Heart right ventricle (tissue), 16 donors: Measurements from ENCODE around the gene PTPRN2. TPM values are rescaled to one million over a fixed set of nuclear protein-coding genes. Genes with fewer than 3 reads are reported as not detected.
A peak's percentile ranks its signal among the peaks of the same experiment; 100 is the strongest.

Experiments used
- ATAC-seq, 8 donors: fragments of 200-7000 bp; cut with Tn5 transposase; one replicate each; pipeline ENCODE4 v1.9.1; 2020; ENCODE audit warnings: mild to moderate bottlenecking in 8 of 8, moderate library complexity in 8 of 8, moderate number of reproducible peaks in 1 of 8
- DNase-seq, 2 donors: peaks; one replicate each; pipeline ENCODE4 v3.0.0-alpha.2; 2020
- H3K27ac ChIP-seq, 10 donors: fragments of 200-600 bp; sonication (generic) in 2 of 10; one replicate each; pipeline versions ENCODE4 v1.5.0 to v1.8.0; 2020 to 2022; ENCODE audit warnings: mild to moderate bottlenecking in 3 of 10
- H3K27me3 ChIP-seq, 7 donors: fragments of 200-600 bp; one replicate each; pipeline ENCODE4 v1.8.0; 2021 to 2022; ENCODE audit warnings: mild to moderate bottlenecking in 2 of 7
- H3K36me3 ChIP-seq, 9 donors: fragments of 200-600 bp; sonication (generic) in 1 of 9; one replicate each; pipeline versions ENCODE4 v1.5.0 to v1.8.0; 2020 to 2022; ENCODE audit warnings: mild to moderate bottlenecking in 2 of 9
- H3K4me1 ChIP-seq, 9 donors: fragments of 200-600 bp; sonication (generic) in 1 of 9; one replicate each; pipeline versions ENCODE4 v1.5.0 to v1.8.0; 2020 to 2022; ENCODE audit warnings: mild to moderate bottlenecking in 4 of 9
- H3K4me3 ChIP-seq, 10 donors: fragments of 200-600 bp; sonication (generic) in 2 of 10; one replicate each; pipeline versions ENCODE4 v1.5.0 to v1.8.0; 2020 to 2022; ENCODE audit warnings: mild to moderate bottlenecking in 7 of 10, moderate library complexity in 2 of 10
- H3K9me3 ChIP-seq, 11 donors: fragments of 200-600 bp in 10 of 11; sonication (generic) in 2 of 11; one replicate each; pipeline versions ENCODE4 v1.5.0 to v1.8.0; 2013 to 2022; ENCODE audit warnings: mild to moderate bottlenecking in 2 of 11, control low read depth in 1 of 11, moderate library complexity in 1 of 11
- WGBS, 2 donors: extraction: QIAGEN DNeasy Blood & Tissue Kit; methylation state at CpG; one replicate each; pipeline ENCODE4 v1.1.7; 2013; ENCODE audit warnings: inconsistent platforms in 1 of 2; 5-methylcytosine and 5-hydroxymethylcytosine counted together
- intact Hi-C, 10 donors: fragments of 100-400 bp; cut with DNase I; formaldehyde crosslinking; loops; one replicate each; pipeline versions ENCODE4 v1.11.1 to v1.14.2; 2022
- polyA plus RNA-seq, 2 donors: library from polyadenylated mRNA; stranded (reverse); fragments of 200-250 nt; gene quantifications; one replicate each; pipeline ENCODE4 v1.2.3, GENCODE V29; 2013
- total RNA-seq, 10 donors: library from RNA; stranded (reverse); fragmentation: NEBNext Ultra II Directional in 3 of 10; extraction: Animal tissue kit (Norgen Biotek cat#: 25700) in 3 of 10; gene quantifications; one replicate each; pipeline versions ENCODE4 v1.2.1 to v1.2.4, GENCODE V29; 2021 to 2023
- TF ChIP-seq, protein P1 (sequence below), 9 donors: fragments of 200-600 bp; sonication (generic) in 2 of 9; IDR thresholded peaks; one replicate each; pipeline versions ENCODE4 v1.5.0 to v1.8.0; 2021 to 2022; ENCODE audit warnings: antibody characterized with exemption in 9 of 9, mild to moderate bottlenecking in 5 of 9, moderate library complexity in 1 of 9
- donor health status: Arrhythmogenic right ventricular cardiomyopathy.
- donor health status: ischemic (EF 13 %, LVEDD 7.1; RV severe dilation, severe dysfunction).
- donor health status: healthy with polysubstance abuse.
- donor health status: DM: no; HTN: yes; CAD: no.
- donor health status: DM: no; HTN: no; CAD: no.
- donor health status: ischemic (EF 25% LVEDD 6.9; RV normal size, moderate dysfunction).
- donor health status: ischemic (EF 25% LVEDD 5.7; RV mildly dilated, moderate dysfunction).
- donor health status: healthy.
- donor health status: DM: yes; HTN: yes; CAD: no.
- donor health status: Ischemic cardiomyopathy.
- donor health status: ischemic (EF 35%, LVEDD 5.7; RV mildly dilated, moderate dysfunction).
- donor health status: nonischemic (EF 11% LVEDD 7.7; RV severe dilation, severe dysfunction).
- donor health status: DM: yes; HTN: yes; CAD: no.
- donor health status: PGD.
- donor health status: ischemic (EF 29% LVEDD 5.4; RV normal size, mild dysfunction).
- donor health status: nonischemic (EF 23%, LVEDD 6.1; RV moderate dilation, normal function).

Gene PTPRN2
- total and polyA plus RNA-seq, 12 donors = 0.82 to 1.8 (median 1.3) TPM

DNA sequence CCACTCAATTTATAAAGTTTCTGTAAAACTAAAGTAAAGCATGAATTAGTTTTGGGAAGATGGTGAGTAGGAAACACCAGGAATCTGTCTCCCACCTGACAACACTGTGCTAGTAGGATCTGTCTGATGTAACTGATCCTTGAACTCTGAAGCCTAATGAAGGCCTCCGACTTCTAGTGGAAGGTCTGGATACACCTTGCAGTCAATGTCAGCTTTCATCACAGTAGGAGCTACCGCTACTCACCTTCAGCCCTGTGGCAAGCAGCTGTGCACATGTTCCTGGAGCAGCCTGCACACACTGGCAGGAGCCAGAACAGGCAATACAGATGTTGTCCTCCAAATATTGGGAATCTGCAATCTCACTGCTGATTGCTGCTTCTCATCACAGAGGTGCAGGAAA, 471.4 kb downstream of the PTPRN2 start:
- DNase-seq (no peak), ATAC-seq (no peak)
- Histone ChIP-seq H3K27ac (no peak overlapping the region), H3K27me3 (no peaks in the 10 kb centered on the region), H3K4me3 (no peak overlapping the region), H3K36me3 (no peaks in the 10 kb centered on the region), H3K9me3 (peaks cover 0 to 88% (median 36%) of the 10 kb centered on the region in 11 donors), H3K4me1 (no peaks in the 10 kb centered on the region)
- WGBS, 2 donors = 80 to 85% methylated on average over 2 of the region's 2 CpGs
- intact Hi-C loops = no loop called here
- TF ChIP-seq, protein P1, sequence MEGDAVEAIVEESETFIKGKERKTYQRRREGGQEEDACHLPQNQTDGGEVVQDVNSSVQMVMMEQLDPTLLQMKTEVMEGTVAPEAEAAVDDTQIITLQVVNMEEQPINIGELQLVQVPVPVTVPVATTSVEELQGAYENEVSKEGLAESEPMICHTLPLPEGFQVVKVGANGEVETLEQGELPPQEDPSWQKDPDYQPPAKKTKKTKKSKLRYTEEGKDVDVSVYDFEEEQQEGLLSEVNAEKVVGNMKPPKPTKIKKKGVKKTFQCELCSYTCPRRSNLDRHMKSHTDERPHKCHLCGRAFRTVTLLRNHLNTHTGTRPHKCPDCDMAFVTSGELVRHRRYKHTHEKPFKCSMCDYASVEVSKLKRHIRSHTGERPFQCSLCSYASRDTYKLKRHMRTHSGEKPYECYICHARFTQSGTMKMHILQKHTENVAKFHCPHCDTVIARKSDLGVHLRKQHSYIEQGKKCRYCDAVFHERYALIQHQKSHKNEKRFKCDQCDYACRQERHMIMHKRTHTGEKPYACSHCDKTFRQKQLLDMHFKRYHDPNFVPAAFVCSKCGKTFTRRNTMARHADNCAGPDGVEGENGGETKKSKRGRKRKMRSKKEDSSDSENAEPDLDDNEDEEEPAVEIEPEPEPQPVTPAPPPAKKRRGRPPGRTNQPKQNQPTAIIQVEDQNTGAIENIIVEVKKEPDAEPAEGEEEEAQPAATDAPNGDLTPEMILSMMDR (IDR thresholded peaks at IDR 0.05) = no peak

GRCh38 chr7:158114056-158114850, 473.4 kb downstream of the PTPRN2 start:
- intact Hi-C loops = no loop called here
- no peaks in the 10 kb centered on the region for H3K27me3 ChIP-seq
- H3K36me3 ChIP-seq = no peaks in the 10 kb centered on the region
- no peak overlapping the region for H3K27ac ChIP-seq
- DNase-seq (no peak), ATAC-seq (no peak)
- H3K4me1 ChIP-seq = no peaks in the 10 kb centered on the region
- TF ChIP-seq, protein P1 (IDR thresholded peaks at IDR 0.05) = no peak
- H3K4me3 ChIP-seq = no peak overlapping the region
- 91 to 92% methylated on average over 18 of the region's 18 CpGs for WGBS, 2 donors
- H3K9me3 ChIP-seq = peaks cover 0 to 97% (median 30%) of the 10 kb centered on the region in 11 donors

DNA sequence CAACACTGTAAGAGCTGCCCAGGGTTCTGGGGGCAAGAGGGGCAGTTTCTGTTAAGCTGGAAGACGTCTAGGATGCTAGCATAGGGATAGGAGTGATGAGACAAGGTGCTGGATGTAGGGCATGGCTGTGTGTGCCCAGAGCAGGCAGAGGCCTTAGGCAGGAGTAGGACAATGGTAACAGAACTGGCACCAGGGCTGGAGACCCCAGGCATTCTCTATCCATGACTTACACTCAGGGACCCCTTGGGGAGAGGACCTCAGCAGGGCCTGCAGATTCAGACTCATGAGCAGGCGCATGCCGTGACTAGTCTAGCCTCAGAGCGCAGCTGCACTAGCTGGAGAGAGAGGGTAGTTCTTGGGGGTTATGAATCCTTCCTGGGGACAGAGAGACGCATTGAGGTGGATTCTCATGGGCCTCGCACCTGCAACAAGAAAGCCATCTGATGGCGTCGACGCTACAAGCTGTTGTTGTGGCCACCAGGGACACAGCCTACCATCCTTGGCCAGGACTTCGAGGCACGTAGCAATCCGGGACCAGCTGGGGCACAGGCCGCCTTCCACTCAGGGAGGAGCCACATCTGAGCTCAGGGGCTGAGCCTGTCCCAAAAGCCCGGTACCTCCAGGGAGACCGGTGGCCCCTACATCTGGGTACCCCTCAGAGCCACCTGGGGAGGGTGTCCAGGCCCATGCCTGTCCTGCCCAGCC, 474.1 kb downstream of the PTPRN2 start:
- Histone ChIP-seq H3K36me3 (no peaks in the 10 kb centered on the region), H3K9me3 (peaks cover 0 to 93% (median 23%) of the 10 kb centered on the region in 11 donors), H3K4me3 (no peak overlapping the region), H3K27me3 (no peaks in the 10 kb centered on the region), H3K27ac (no peak overlapping the region), H3K4me1 (no peaks in the 10 kb centered on the region)
- no peak for DNase-seq
- 89 to 93% methylated on average over 15 of the region's 15 CpGs for WGBS, 2 donors
- TF ChIP-seq, protein P1 (IDR thresholded peaks at IDR 0.05) = no peak
- intact Hi-C loops = no loop called here
- no peak for ATAC-seq

- DNase-seq = no peak
- H3K36me3 ChIP-seq = no peaks in the 10 kb centered on the region
- no peak overlapping the region for H3K4me3 ChIP-seq
- H3K27ac ChIP-seq = no peak overlapping the region
- 84 to 89% methylated on average over 15 to 16 of the region's 16 CpGs for WGBS, 2 donors
- ATAC-seq = peak in 1 of 8 donors; percentile 30
- H3K9me3 ChIP-seq = peaks cover 0 to 91% (median 16%) of the 10 kb centered on the region in 11 donors
- TF ChIP-seq, protein P1 (IDR thresholded peaks at IDR 0.05) = no peak
- H3K4me1 ChIP-seq = no peaks in the 10 kb centered on the region
- H3K27me3 ChIP-seq = no peaks in the 10 kb centered on the region
- intact Hi-C loops = no loop called here
Measured at GRCh38 chr7:158112571-158113320, 474.9 kb downstream of the PTPRN2 start.
